ENCODE measurements around the gene USHBP1.

DNA sequence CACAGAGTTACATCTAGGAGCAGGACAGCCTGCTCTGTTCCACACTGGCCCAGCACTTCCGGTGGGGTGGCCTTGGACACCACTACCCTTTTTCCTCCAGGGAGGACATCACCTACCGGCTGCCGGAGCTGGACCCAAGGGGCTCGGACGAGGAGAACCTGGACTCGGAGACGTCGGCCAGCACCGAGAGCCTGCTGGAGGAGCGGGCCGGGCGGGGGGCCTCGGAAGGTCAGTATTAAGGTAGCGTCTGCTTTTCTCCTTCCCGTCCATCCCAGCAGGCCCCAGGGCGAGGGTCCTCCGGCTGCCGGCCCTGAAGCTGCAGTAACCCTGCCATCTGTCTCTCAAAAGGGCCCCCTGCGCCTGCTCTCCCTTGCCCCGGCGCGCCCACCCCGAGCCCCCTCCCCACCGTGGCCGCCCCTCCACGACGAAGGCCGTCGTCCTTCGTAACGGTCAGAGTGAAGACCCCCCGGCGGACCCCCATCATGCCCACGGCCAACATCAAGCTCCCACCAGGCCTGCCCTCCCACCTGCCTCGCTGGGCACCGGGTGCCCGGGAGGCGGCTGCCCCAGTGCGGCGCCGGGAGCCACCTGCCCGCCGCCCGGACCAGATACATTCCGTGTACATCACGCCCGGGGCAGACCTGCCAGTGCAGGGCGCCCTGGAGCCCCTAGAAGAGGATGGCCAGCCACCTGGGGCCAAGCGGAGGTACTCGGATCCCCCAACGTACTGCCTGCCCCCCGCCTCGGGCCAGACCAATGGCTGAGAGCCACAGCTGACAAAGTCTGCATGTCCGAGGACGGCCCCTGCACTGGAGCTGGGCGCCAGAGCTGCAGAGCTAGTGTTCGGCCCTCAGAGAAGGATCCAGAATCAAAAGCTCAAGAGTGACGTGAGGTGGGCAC, 52.7 kb downstream of the USHBP1 start:
- TF ChIP-seq CTCF (IDR thresholded peaks at IDR 0.05) = no peak
- TF ChIP-seq POLR2A (IDR thresholded peaks at IDR 0.05) = no peak

Data from lower leg skin (tissue), 3 donors.